GM12891 (cell line): ENCODE measurements around the gene ICE1.
"Not testable (repeated sequence)": the region's sequence is repeated elsewhere in the genome, so short reads cannot be mapped to it uniquely, and the experiment has no call there.

Source experiments
- DNase-seq: peaks from one replicate; pipeline ENCODE4 v3.0.0; 2011; ENCODE audit warnings: low spot score; ENCODE audit not compliant: insufficient read length
- FAIRE-seq: peaks from 2 replicates; lab custom pipeline; 2011; peaks lifted over from hg19 to GRCh38; lab: Jason Lieb, UNC
- PAX5 ChIP-seq: IDR thresholded peaks from 2 replicates; pipeline ENCODE4 v1.6.1; 2011; ENCODE audit warnings: low read length, moderate library complexity, mild to moderate bottlenecking; ENCODE audit not compliant: insufficient read depth, severe bottlenecking
- POLR2A ChIP-seq: IDR thresholded peaks from 2 replicates; pipeline ENCODE4 v1.6.1; 2011; ENCODE audit warnings: low read depth, low read length, control low read depth
- POLR2AphosphoS5 ChIP-seq: IDR thresholded peaks from 2 replicates; pipeline ENCODE4 v1.6.1; 2011; ENCODE audit warnings: low read depth, low read length, control low read depth
- POU2F2 ChIP-seq: IDR thresholded peaks from 2 replicates; pipeline ENCODE4 v1.6.1; 2011; ENCODE audit warnings: low read depth, mild to moderate bottlenecking, control low read depth, low read length, moderate library complexity
- SPI1 ChIP-seq: IDR thresholded peaks from 2 replicates; pipeline ENCODE4 v1.6.1; 2011; ENCODE audit warnings: low read depth, low read length, control low read depth
- TAF1 ChIP-seq: IDR thresholded peaks from 2 replicates; pipeline ENCODE4 v1.6.1; 2011; ENCODE audit warnings: low read depth, low read length, control low read depth

Gene ICE1

GRCh38 chr5:5511904-5512416 is 89.5 kb downstream of the ICE1 start:
- no peak for TF ChIP-seq TAF1
- TF ChIP-seq PAX5: no peak
- TF ChIP-seq POU2F2: no peak
- TF ChIP-seq SPI1: no peak
- TF ChIP-seq POLR2AphosphoS5: no peak
- no peak for TF ChIP-seq POLR2A
- no peak for DNase-seq
- no peak for FAIRE-seq

DNA sequence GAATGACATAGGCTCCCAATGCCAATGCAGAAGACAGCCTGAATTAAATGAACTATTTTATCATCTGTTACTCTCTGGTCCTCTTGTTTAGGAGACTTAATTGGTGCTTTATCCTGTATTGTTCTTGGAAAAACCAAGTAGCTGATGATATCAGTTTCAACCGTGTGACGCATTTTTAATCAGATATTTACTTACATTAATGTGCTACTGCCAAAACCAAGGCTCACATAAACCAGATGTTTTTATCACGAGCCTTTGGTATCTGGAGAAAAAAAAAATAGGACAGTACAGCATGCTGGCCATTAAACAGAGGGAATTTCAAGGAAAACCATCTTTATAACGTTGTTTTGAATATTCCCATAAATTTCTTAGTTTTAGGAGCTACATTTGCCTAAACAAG is 90.1 kb downstream of the ICE1 start:
- FAIRE-seq: no peak
- TF ChIP-seq POLR2A (no peak), SPI1 (no peak), PAX5 (no peak), TAF1 (no peak), POU2F2 (no peak), POLR2AphosphoS5 (no peak)
- DNase-seq: no peak

GRCh38 chr5:5520622-5521021 is 98.1 kb downstream of the ICE1 start:
- FAIRE-seq, DNase-seq: not testable (repeated sequence)

DNA sequence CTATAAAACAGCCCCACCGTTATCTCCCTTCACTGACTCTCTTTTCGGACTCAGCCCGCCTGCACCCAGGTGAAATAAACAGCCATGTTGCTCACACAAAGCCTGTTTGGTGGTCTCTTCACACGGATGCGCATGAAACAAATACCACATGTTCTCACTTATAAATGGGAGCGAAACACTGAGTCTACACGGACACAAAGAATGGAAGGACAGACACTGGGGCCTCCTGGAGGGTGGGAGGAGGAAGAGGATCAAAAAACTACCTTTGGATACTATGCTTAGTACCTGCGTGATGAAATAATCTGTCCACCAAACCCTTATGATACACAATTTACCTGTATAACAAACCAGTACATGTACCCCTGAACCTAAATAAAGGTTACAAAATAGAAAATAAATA is 98.6 kb downstream of the ICE1 start:
- no peak for TF ChIP-seq SPI1
- no peak for TF ChIP-seq PAX5
- TF ChIP-seq TAF1: no peak
- TF ChIP-seq POLR2AphosphoS5: no peak
- no peak for TF ChIP-seq POLR2A
- TF ChIP-seq POU2F2: no peak
- FAIRE-seq (no peak), DNase-seq (no peak)

DNA sequence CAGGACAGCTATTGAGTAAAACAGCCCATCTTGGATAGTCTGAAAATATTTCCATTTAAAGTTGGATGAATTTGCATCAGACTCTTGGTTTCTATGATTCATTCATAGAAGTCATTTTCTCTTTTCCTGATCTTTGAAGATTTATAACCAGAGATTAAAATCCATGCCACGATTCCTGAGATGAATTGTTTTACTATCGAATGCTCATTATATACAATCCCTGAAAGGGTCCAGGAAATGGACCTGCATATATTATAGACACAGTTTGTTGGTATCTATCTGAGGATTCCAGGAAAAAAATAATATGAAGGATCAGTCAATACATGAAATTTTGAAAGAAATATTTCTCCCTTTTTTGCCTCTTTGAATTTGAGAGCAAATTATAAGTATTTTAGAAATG is 99.0 kb downstream of the ICE1 start:
- TF ChIP-seq SPI1 (no peak), PAX5 (no peak), POU2F2 (no peak), POLR2A (no peak), TAF1 (no peak), POLR2AphosphoS5 (no peak)
- FAIRE-seq: no peak
- no peak for DNase-seq

DNA sequence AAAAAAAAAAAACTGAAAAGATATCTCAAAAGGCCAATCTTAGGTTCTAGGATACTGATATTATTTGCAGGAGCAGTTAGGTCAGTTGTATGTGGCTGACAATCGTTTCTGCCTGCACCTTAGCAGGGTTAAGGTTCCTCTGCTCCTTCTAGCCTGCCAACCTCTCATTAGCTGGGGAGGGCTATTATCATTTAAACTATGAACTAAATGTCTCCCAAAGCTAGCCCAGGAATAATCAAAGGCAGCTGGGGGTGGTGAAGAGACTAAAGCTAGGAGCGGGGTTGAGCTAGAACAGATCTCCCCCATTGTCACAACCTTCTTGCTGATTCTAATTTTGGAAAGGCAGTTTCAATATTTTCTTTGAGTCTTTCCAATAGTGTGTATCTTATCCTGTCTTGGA is 99.9 kb downstream of the ICE1 start:
- DNase-seq (no peak), FAIRE-seq (no peak)
- no peak for TF ChIP-seq POLR2A
- no peak for TF ChIP-seq POU2F2
- no peak for TF ChIP-seq POLR2AphosphoS5
- no peak for TF ChIP-seq SPI1
- no peak for TF ChIP-seq TAF1
- no peak for TF ChIP-seq PAX5

DNA sequence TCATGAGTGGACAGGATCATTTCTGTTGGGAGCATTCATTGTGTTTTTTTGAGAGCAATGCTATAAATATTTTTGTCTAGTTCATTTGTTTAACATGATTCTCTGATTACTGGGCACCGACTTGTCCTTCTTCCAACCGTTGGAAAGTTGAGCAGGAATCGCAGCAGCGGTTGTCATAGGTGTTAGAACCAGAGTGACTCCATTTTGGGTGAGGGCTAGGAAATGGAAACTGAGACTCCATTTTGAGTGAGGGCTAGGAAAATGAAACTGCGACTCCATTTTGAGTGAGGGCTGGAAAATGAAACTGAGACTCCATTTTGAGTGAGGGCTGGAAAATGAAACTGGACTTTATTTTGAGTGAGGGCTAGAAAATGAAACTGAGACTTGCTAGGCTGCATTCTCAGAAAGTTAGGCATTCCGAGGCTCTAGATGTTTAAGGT is 100.6 kb downstream of the ICE1 start:
- DNase-seq: no peak
- no peak for FAIRE-seq
- TF ChIP-seq POLR2AphosphoS5: no peak
- no peak for TF ChIP-seq TAF1
- no peak for TF ChIP-seq SPI1
- TF ChIP-seq PAX5: no peak
- no peak for TF ChIP-seq POLR2A
- no peak for TF ChIP-seq POU2F2

- DNase-seq: no peak
- FAIRE-seq: peak; percentile 57
Observed at GRCh38 chr5:5524327-5524726, 101.8 kb downstream of the ICE1 start.

GRCh38 chr5:5531371-5531770 is 108.9 kb downstream of the ICE1 start:
- FAIRE-seq (no peak), DNase-seq (no peak)
- TF ChIP-seq POLR2A: no peak
- TF ChIP-seq POLR2AphosphoS5: no peak
- no peak for TF ChIP-seq PAX5
- no peak for TF ChIP-seq SPI1
- no peak for TF ChIP-seq TAF1
- no peak for TF ChIP-seq POU2F2

More at GRCh38 chr5:5524327-5524726, 101.8 kb downstream of the ICE1 start:
- TF ChIP-seq TAF1 (no peak), SPI1 (no peak), POU2F2 (no peak), POLR2A (no peak), POLR2AphosphoS5 (no peak)

DNA sequence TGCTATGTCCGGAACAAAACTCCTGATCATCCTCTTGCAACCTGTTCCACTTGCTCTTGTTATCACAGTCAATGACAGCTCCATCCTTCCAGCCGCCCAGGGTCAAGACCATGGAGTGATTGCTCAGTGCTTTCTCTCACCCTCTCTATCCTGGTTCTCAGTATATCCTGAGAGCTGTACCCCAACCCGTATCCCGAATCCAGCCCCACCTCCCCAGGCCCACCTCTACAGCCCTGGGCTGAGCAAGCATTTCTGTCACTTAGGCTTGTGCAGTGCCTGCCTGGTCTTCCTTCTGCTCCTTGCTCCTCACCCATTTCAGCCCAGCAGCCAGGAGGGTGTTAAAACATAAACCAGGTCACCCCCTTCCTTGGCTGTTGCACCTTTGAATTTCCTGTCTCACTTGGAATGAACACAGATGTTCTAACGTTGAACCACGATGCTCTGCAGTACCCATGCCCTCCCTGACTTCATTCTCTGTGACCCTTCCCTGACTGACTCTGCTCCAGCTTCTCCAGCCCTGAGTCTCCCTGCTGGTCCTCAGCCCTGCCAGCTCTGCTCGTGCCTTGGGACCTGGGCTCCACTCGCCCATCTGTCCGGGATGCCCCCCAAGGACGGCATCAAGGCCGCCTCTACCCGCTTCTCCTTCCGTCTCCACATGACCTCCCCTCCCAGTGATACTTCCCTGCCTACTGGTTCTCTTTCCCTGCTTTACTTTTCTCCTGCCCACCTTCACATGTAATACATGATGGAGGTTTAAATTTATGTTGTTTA is 110.0 kb downstream of the ICE1 start:
- FAIRE-seq (no peak), DNase-seq (no peak)
- TF ChIP-seq POU2F2 (no peak), POLR2AphosphoS5 (no peak), TAF1 (no peak)
